Gastrocnemius medialis (tissue), 4 donors: Measurements from ENCODE around the gene PLEKHM2. TPM values are rescaled to one million over a fixed set of nuclear protein-coding genes. Genes with fewer than 3 reads are reported as not detected.
A peak's percentile ranks its signal among the peaks of the same experiment; 100 is the strongest.

Experiments used
- ATAC-seq, 2 donors: fragments of 150-250 bp; one replicate each; pipeline ENCODE4 v1.9.1; 2016
- DNase-seq, 2 donors: peaks; one replicate each; pipeline ENCODE4 v3.0.0-alpha.2; 2019
- H3K27ac ChIP-seq, 4 donors: fragments of 200-600 bp; sonication (generic); 1 replicate in 1 of 4; 2 replicates in 3 of 4; pipeline ENCODE4 v1.5.1; 2016 to 2018; ENCODE audit warnings: mild to moderate bottlenecking in 2 of 4, moderate library complexity in 1 of 4
- H3K27me3 ChIP-seq, 3 donors: fragments of 200-600 bp; sonication (generic) in 2 of 3; 1 replicate in 1 of 3; 2 replicates in 2 of 3; pipeline versions ENCODE4 v1.5.1 to v1.6.0; 2016 to 2019; ENCODE audit warnings: mild to moderate bottlenecking in 1 of 3, moderate library complexity in 1 of 3
- H3K36me3 ChIP-seq, 2 donors: fragments of 200-600 bp; sonication (generic) in 1 of 2; one replicate each; pipeline ENCODE4 v1.5.1; 2017 to 2018
- H3K4me1 ChIP-seq, 2 donors: fragments of 200-600 bp; sonication (generic) in 1 of 2; one replicate each; pipeline ENCODE4 v1.5.1; 2016 to 2017; ENCODE audit warnings: mild to moderate bottlenecking in 2 of 2
- H3K4me3 ChIP-seq, 4 donors: fragments of 200-600 bp; sonication (generic) in 3 of 4; 1 replicate in 1 of 4; 2 replicates in 3 of 4; pipeline ENCODE4 v1.5.1; 2016 to 2019; ENCODE audit warnings: mild to moderate bottlenecking in 2 of 4
- H3K9me3 ChIP-seq, 3 donors: fragments of 200-600 bp; sonication (generic) in 2 of 3; 1 replicate in 1 of 3; 2 replicates in 2 of 3; pipeline ENCODE4 v1.5.1; 2016 to 2019
- CTCF ChIP-seq, 5 experiments: fragments of 450-650 bp in 3 of 5; fragments of 200-600 bp in 2 of 5; sonication (generic) in 2 of 5; IDR thresholded peaks in 4 of 5; conservative IDR thresholded peaks in 1 of 5; 1 replicate in 4 of 5; 2 replicates in 1 of 5; pipeline ENCODE4 v1.5.1; 2016 to 2019; ENCODE audit warnings: antibody characterized with exemption in 5 of 5, mild to moderate bottlenecking in 3 of 5, moderate library complexity in 3 of 5
- POLR2A ChIP-seq, 2 donors: fragments of 450-650 bp; IDR thresholded peaks; one replicate each; pipeline ENCODE4 v1.6.1; 2017; ENCODE audit warnings: antibody characterized with exemption in 2 of 2, mild to moderate bottlenecking in 2 of 2, moderate library complexity in 2 of 2
- in situ Hi-C, 4 donors: fragments of 200-750 bp; cut with MboI; loops; one replicate each; pipeline versions ENCODE4 v1.15.0 to v1.8.0; 2017; ENCODE audit warnings: low sequenced_read_pairs in 4 of 4
- intact Hi-C: fragments of 100-400 bp; cut with DNase I; formaldehyde crosslinking; loops from one replicate; pipeline ENCODE4 v1.15.1; 2023; ENCODE audit warnings: low total_unique reads
- total RNA-seq, 4 donors: library from RNA; depleted of rRNA; stranded (reverse); fragments of >200 nt; gene quantifications; one replicate each; pipeline versions ENCODE4 v1.1.0 to v1.2.3, GENCODE V29; 2016

Gene PLEKHM2
- total RNA-seq, 4 donors from 2014 or later: 86.7 to 170 (median 144) TPM

- no peak overlapping the region for H3K4me3 ChIP-seq
- in situ Hi-C loops: no loop called here
- no peaks in the 10 kb centered on the region for H3K27me3 ChIP-seq
- no peaks in the 10 kb centered on the region for H3K36me3 ChIP-seq
- TF ChIP-seq POLR2A (IDR thresholded peaks at IDR 0.05) (no peak), CTCF (IDR thresholded peaks at IDR 0.05 in 4 of 5, conservative IDR thresholded peaks at IDR 0.05 in 1 of 5) (no peak)
- ATAC-seq (no peak), DNase-seq (peak in 1 of 2 donors; percentile 38)
- intact Hi-C loops: no loop called here
- H3K4me1 ChIP-seq: peaks cover 17% of the 10 kb centered on the region in 2 donors
- H3K9me3 ChIP-seq: no peaks in the 10 kb centered on the region
- no peak overlapping the region for H3K27ac ChIP-seq
Observed at GRCh38 chr1:15676010-15676409, 8.1 kb upstream of the PLEKHM2 start.

- in situ Hi-C loops: no loop called here
- no peak for DNase-seq
- intact Hi-C loops: no loop called here
- no peak overlapping the region for H3K27ac ChIP-seq
- no peaks in the 10 kb centered on the region for H3K36me3 ChIP-seq
- H3K4me3 ChIP-seq: no peak overlapping the region
- no peak for ATAC-seq
- H3K27me3 ChIP-seq: no peaks in the 10 kb centered on the region
- TF ChIP-seq CTCF (IDR thresholded peaks at IDR 0.05 in 4 of 5, conservative IDR thresholded peaks at IDR 0.05 in 1 of 5) (no peak), POLR2A (IDR thresholded peaks at IDR 0.05) (no peak)
- peaks cover 24 to 25% of the 10 kb centered on the region in 2 donors for H3K4me1 ChIP-seq
- no peaks in the 10 kb centered on the region for H3K9me3 ChIP-seq
Observed at GRCh38 chr1:15676688-15677661, 7.1 kb upstream of the PLEKHM2 start.

GRCh38 chr1:15678578-15678977, 5.5 kb upstream of the PLEKHM2 start:
- TF ChIP-seq CTCF (IDR thresholded peaks at IDR 0.05 in 4 of 5, conservative IDR thresholded peaks at IDR 0.05 in 1 of 5): no peak
- no peaks in the 10 kb centered on the region for H3K9me3 ChIP-seq
- H3K27me3 ChIP-seq: no peaks in the 10 kb centered on the region
- intact Hi-C loops (no loop called here), in situ Hi-C loops (no loop called here)
- ATAC-seq (no peak), DNase-seq (no peak)
- H3K36me3 ChIP-seq: no peaks in the 10 kb centered on the region
- H3K4me3 ChIP-seq: no peak overlapping the region
- H3K4me1 ChIP-seq: peaks cover 27 to 37% of the 10 kb centered on the region in 2 donors
- H3K27ac ChIP-seq: no peak overlapping the region

- peak; percentile 8 to 19 for ATAC-seq
- intact Hi-C loops: loop anchor here (5.0 kb wide), 1 partner anchor 63 kb away; the partner anchor contains the start of gene DDI2
- no peak for TF ChIP-seq CTCF (IDR thresholded peaks at IDR 0.05 in 4 of 5, conservative IDR thresholded peaks at IDR 0.05 in 1 of 5)
- TF ChIP-seq POLR2A (IDR thresholded peaks at IDR 0.05): no peak
- Histone ChIP-seq H3K36me3 (no peaks in the 10 kb centered on the region), H3K9me3 (no peaks in the 10 kb centered on the region), H3K4me3 (no peak overlapping the region), H3K27ac (peak overlapping the region; percentile 85 to 98 (median 93)), H3K27me3 (no peaks in the 10 kb centered on the region), H3K4me1 (peaks cover 32 to 41% of the 10 kb centered on the region in 2 donors)
- in situ Hi-C loops: no loop called here
- peak in 1 of 2 donors; percentile 30 for DNase-seq
Observed at GRCh38 chr1:15680131-15680530, 4.0 kb upstream of the PLEKHM2 start.
